Erythroblast (primary cell): ENCODE measurements around the gene PLEKHA5.

Source experiments
- GATA1 ChIP-seq: IDR thresholded peaks from 2 replicates; pipeline ENCODE4 v1.6.1; 2011; ENCODE audit warnings: low read depth, mild to moderate bottlenecking, control low read depth, low read length, moderate library complexity
- POLR2A ChIP-seq: IDR thresholded peaks from 2 replicates; pipeline ENCODE4 v1.6.1; 2011; ENCODE audit warnings: mild to moderate bottlenecking, low read length

GRCh38 chr12:19144985-19145384 lies 15.5 kb downstream of the PLEKHA5 start:
- TF ChIP-seq POLR2A (no peak), GATA1 (no peak)
